ENCODE data around the gene MS4A8.

- TF ChIP-seq POLR2A (IDR thresholded peaks at IDR 0.05): no peak
- TF ChIP-seq CTCF (IDR thresholded peaks at IDR 0.05): no peak
- TF ChIP-seq POLR2AphosphoS5 (IDR thresholded peaks at IDR 0.05): no peak
- no peak for TF ChIP-seq EP300 (IDR thresholded peaks at IDR 0.05; ENCODE audit: low read depth)
These were observed 49.4 kb downstream of the MS4A8 start for GRCh38 chr11:60748821-60749220.
